Aorta (tissue), 5 donors: Measurements from ENCODE around the gene SULT6B1. TPM values are rescaled to one million over a fixed set of nuclear protein-coding genes. Genes with fewer than 3 reads are reported as not detected.
"Not testable (repeated sequence)": the region's sequence is repeated elsewhere in the genome, so short reads cannot be mapped to it uniquely, and the experiment has no call there.

Experiments
- ATAC-seq: fragments of 200-7000 bp; cut with Tn5 transposase; one replicate; pipeline ENCODE4 v1.9.1; 2022; ENCODE audit warnings: moderate library complexity; ENCODE audit not compliant: low FRiP score
- DNase-seq, 2 donors: peaks; one replicate each; pipeline ENCODE4 v3.0.0-alpha.2; 2020
- H3K27ac ChIP-seq, 2 donors: one replicate each; pipeline ENCODE4 v1.5.1; 2013; ENCODE audit warnings: low read length in 2 of 2, mild to moderate bottlenecking in 2 of 2, moderate library complexity in 2 of 2, control low read depth in 1 of 2, inconsistent platforms in 1 of 2, low read depth in 1 of 2
- H3K27me3 ChIP-seq, 2 donors: one replicate each; pipeline ENCODE4 v1.6.1; 2013; ENCODE audit warnings: control low read depth in 1 of 2, low read length in 1 of 2, mild to moderate bottlenecking in 1 of 2, moderate library complexity in 1 of 2; ENCODE audit not compliant: insufficient read depth in 2 of 2, control insufficient read depth in 1 of 2
- H3K36me3 ChIP-seq, 2 donors: one replicate each; pipeline ENCODE4 v1.6.1; 2013; ENCODE audit warnings: control low read depth in 1 of 2, low read length in 1 of 2, mild to moderate bottlenecking in 1 of 2; ENCODE audit not compliant: insufficient read depth in 2 of 2, control insufficient read depth in 1 of 2
- H3K4me1 ChIP-seq, 2 donors: one replicate each; pipeline ENCODE4 v1.6.1; 2013; ENCODE audit warnings: low read length in 2 of 2, control low read depth in 1 of 2, mild to moderate bottlenecking in 1 of 2, moderate library complexity in 1 of 2; ENCODE audit not compliant: insufficient read depth in 2 of 2, control insufficient read depth in 1 of 2
- H3K4me3 ChIP-seq, 2 donors: one replicate each; pipeline ENCODE4 v1.5.1; 2013; ENCODE audit warnings: low read length in 2 of 2, control low read depth in 1 of 2, mild to moderate bottlenecking in 1 of 2
- H3K9me3 ChIP-seq: one replicate; pipeline ENCODE4 v1.6.1; 2013; ENCODE audit warnings: mild to moderate bottlenecking, low read length; ENCODE audit not compliant: control insufficient read depth
- WGBS, 2 donors: extraction: QIAGEN DNeasy Blood & Tissue Kit; methylation state at CpG; one replicate each; pipeline ENCODE4 v1.1.7; 2013; 5-methylcytosine and 5-hydroxymethylcytosine counted together
- intact Hi-C, 2 donors: fragments of 100-400 bp; cut with DNase I; formaldehyde crosslinking; loops; one replicate each; pipeline versions ENCODE4 v1.14.2 to v1.15.0; 2022
- polyA plus RNA-seq, 2 donors: library from polyadenylated mRNA; stranded (reverse); fragments of 200-250 nt; gene quantifications; one replicate each; pipeline ENCODE4 v1.2.3, GENCODE V29; 2013
- total RNA-seq, 2 donors: library from RNA; stranded (reverse); fragmentation: NEBNext Ultra II Directional; extraction: Animal tissue kit (Norgen Biotek cat#: 25700); gene quantifications; one replicate each; pipeline ENCODE4 v1.2.1, GENCODE V29; 2021
- donor health status: healthy with polysubstance abuse.
- donor health status: Bipolar disorder and iron deficiency.
- donor health status: DM: no; HTN: no; CAD: no.
- donor health status: DM: no; HTN: no; CAD: no.
- donor health status: DM: yes; HTN: yes; CAD: no.

SULT6B1 gene
- total and polyA plus RNA-seq, 4 donors: not detected

GRCh38 chr2:37223131-37223530 lies 34.7 kb upstream of the SULT6B1 start:
- Histone ChIP-seq H3K27me3 (no peaks in the 10 kb centered on the region), H3K36me3 (peaks cover 3 to 4% of the 10 kb centered on the region in 2 donors), H3K9me3 (no peaks in the 10 kb centered on the region), H3K4me1 (peaks cover 0 to 1% of the 10 kb centered on the region in 2 donors), H3K4me3 (no peak overlapping the region), H3K27ac (no peak overlapping the region)
- 95% methylated on average over 4 of the region's 4 CpGs for WGBS, 2 donors
- ATAC-seq: no peak
- intact Hi-C loops: no loop called here
- DNase-seq: no peak

DNA sequence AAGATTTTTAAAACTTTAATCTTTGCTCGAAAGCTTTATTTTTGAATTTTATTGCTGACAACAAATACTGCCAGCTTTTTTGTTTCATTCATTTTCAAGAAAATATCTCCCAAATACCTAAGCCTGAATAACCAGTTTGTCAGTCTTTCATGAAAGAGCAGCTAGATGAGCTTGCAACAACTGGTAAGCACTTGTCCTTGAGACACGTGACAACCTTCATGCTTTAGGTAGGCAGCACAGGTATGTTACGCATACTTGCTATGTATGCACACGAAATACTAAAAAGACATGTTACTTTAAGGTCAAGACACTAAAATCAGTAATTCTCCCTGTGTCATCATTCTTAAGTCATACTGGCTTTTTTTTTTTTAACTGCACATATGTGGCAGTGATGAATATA lies 30.6 kb upstream of the SULT6B1 start:
- H3K27me3 ChIP-seq: no peaks in the 10 kb centered on the region
- H3K4me1 ChIP-seq: no peaks in the 10 kb centered on the region
- H3K9me3 ChIP-seq: no peaks in the 10 kb centered on the region
- no peak overlapping the region for H3K4me3 ChIP-seq
- intact Hi-C loops: no loop called here
- 91 to 93% methylated on average over 4 of the region's 4 CpGs for WGBS, 2 donors
- DNase-seq (no peak), ATAC-seq (no peak)
- peaks cover 0 to 3% of the 10 kb centered on the region in 2 donors for H3K36me3 ChIP-seq
- H3K27ac ChIP-seq: no peak overlapping the region

DNA sequence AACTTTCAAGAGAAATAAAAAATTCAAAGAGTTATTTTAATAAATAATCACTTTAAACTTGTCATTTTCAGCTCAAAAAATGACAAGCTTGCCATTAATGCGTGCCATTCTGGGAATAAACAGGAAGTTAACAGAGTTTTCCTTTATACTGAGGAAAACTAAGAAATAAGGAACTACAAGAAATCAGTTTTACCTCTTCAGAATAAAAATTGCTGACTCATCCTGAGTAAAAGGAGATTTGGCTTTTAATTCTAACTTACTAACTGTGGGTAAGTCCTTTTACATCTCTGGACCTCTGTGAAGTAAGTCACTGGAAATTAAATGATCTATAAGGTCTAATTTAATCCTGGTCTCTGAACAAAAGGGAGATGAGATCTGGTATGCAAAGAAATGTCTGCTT lies 26.8 kb upstream of the SULT6B1 start:
- peaks cover 0 to 7% of the 10 kb centered on the region in 2 donors for H3K36me3 ChIP-seq

DNA sequence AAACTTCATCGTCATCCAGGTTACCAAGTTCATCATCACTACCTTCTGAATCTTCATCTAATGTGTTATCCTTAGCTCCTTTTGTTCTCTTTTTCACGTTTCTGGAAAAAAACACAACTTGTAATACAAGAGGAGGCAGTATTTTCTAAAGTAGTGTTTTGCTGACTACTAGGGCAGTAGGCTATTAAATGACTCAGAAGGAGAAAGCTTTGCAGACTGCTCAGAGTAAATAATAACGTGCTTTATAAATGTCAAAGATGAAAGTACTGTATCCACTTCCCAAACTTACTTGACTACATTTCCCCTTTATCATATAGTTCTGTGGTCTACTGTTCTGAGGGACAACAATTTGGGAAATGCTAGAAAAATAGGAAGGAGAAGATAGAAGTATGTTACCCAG lies 23.5 kb upstream of the SULT6B1 start:
- DNase-seq: no peak
- Histone ChIP-seq H3K4me1 (no peaks in the 10 kb centered on the region), H3K27me3 (no peaks in the 10 kb centered on the region), H3K36me3 (peaks cover 0 to 7% of the 10 kb centered on the region in 2 donors), H3K27ac (no peak overlapping the region), H3K4me3 (no peak overlapping the region), H3K9me3 (no peaks in the 10 kb centered on the region)
- intact Hi-C loops: no loop called here
- WGBS, 2 donors: 82 to 88% methylated on average over 3 of the region's 3 CpGs
- ATAC-seq: no peak

More for the DNA sequence above, 26.8 kb upstream of the SULT6B1 start:
- WGBS, 2 donors: 82 to 84% methylated on average over 1 of the region's 1 CpG
- Histone ChIP-seq H3K9me3 (no peaks in the 10 kb centered on the region), H3K27ac (no peak overlapping the region), H3K4me1 (no peaks in the 10 kb centered on the region), H3K27me3 (no peaks in the 10 kb centered on the region), H3K4me3 (no peak overlapping the region)
- DNase-seq (no peak), ATAC-seq (no peak)
- intact Hi-C loops: no loop called here

- no peak for ATAC-seq
Observed at GRCh38 chr2:37211212-37211611, 22.7 kb upstream of the SULT6B1 start.

DNA sequence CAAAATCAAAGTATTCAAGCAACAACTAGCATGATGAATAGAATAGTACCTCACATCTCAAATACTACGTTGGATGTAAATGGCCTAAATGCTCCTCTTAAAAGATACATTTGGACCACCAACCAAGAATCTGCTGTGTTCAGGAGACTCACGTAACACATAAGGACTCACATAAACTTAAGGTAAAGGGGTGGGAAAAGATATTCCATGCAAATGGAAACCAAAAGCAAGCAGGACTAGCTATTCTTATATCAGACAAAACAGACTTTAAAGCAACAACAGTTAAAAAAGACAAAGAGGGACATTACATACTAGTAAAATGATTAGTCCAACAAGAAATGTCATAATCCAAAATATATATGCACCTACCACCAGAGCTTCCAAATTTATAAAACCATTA lies 18.3 kb upstream of the SULT6B1 start:
- H3K27ac ChIP-seq, intact Hi-C loops, H3K27me3 ChIP-seq, H3K9me3 ChIP-seq, H3K4me3 ChIP-seq, DNase-seq, H3K36me3 ChIP-seq, ATAC-seq, H3K4me1 ChIP-seq: not testable (repeated sequence)
- WGBS, 2 donors: 97 to 98% methylated on average over 2 of the region's 2 CpGs

More at GRCh38 chr2:37211212-37211611, 22.7 kb upstream of the SULT6B1 start:
- H3K36me3 ChIP-seq: peaks cover 3 to 9% of the 10 kb centered on the region in 2 donors
- intact Hi-C loops: no loop called here
- H3K27ac ChIP-seq: no peak overlapping the region
- H3K4me1 ChIP-seq: no peaks in the 10 kb centered on the region
- no peaks in the 10 kb centered on the region for H3K9me3 ChIP-seq
- no peak for DNase-seq
- no peak overlapping the region for H3K4me3 ChIP-seq
- H3K27me3 ChIP-seq: no peaks in the 10 kb centered on the region

DNA sequence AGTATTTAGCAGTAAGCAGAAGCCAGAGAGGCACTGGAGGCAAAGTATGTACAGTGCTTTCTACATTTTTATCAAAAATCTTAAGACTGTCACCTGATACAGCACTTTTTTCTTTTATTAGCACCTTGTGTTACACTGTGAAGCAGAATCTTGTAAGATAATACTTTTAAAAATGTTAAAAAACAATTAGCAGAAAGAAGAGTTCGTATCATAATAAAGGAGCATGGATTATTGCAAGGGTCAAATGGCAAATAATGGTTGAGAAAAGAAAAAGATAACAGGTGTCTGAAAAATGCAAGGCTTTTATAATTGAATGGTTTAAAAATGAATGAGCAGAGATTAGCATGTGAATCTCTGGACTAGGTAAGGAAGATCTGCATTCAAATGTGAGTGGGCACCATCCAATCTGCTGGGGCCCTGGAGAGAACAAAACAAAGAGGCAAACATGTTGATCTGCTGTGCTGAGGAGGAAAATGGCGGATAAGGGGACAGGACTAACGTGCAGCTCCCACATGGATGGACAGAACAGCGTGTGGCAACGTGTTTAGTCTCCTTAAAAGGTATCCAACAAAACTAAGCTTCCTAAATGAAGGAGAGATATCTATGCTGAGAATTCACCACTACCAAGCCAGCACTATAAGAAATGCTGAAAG lies 17.3 kb upstream of the SULT6B1 start:
- Histone ChIP-seq H3K9me3 (peaks cover 2% of the 10 kb centered on the region), H3K36me3 (peaks cover 3 to 6% of the 10 kb centered on the region in 2 donors), H3K27me3 (no peaks in the 10 kb centered on the region), H3K4me3 (no peak overlapping the region), H3K27ac (no peak overlapping the region), H3K4me1 (no peaks in the 10 kb centered on the region)
- 80 to 88% methylated on average over 5 of the region's 5 CpGs for WGBS, 2 donors
- ATAC-seq: no peak
- DNase-seq: no peak
- intact Hi-C loops: no loop called here

DNA sequence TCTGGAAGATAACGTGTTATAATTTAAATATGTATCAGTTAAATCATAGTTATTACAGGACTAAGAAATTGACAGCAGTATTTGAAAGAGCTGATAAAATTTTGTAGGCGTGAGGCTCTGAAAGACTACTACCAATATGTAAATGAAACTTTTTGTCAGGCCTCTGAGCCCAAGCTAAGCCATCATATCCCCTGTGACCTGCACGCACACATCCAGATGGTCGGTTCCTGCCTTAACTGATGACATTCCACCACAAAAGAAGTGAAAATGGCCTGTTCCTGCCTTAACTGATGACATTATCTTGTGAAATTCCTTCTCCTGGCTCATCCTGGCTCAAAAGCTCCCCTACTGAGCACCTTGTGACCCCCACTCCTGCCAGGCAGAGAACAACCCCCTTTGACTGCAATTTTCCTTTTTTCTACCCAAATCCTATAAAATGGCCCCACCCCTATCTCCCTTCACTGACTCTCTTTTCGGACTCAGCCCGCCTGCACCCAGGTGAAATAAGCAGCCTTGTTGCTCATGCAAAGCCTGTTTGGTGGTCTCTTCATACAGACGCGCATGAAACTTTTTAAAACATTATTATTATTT lies 16.7 kb upstream of the SULT6B1 start:
- H3K36me3 ChIP-seq, H3K27me3 ChIP-seq, H3K27ac ChIP-seq, H3K4me3 ChIP-seq, DNase-seq, H3K9me3 ChIP-seq, intact Hi-C loops, H3K4me1 ChIP-seq, ATAC-seq: not testable (repeated sequence)
- 82 to 88% methylated on average over 8 of the region's 8 CpGs for WGBS, 2 donors

- H3K36me3 ChIP-seq: peaks cover 3 to 7% of the 10 kb centered on the region in 2 donors
- WGBS, 2 donors: 91 to 94% methylated on average over 2 of the region's 2 CpGs
- ATAC-seq (no peak), DNase-seq (no peak)
- no peak overlapping the region for H3K4me3 ChIP-seq
- H3K4me1 ChIP-seq: no peaks in the 10 kb centered on the region
- H3K9me3 ChIP-seq: peaks cover 2% of the 10 kb centered on the region
- intact Hi-C loops: no loop called here
- H3K27me3 ChIP-seq: no peaks in the 10 kb centered on the region
- H3K27ac ChIP-seq: no peak overlapping the region
Observed at GRCh38 chr2:37203708-37204107, 15.2 kb upstream of the SULT6B1 start.
